HG02759 (cell line): Measurements from ENCODE around the gene STARD10.
A peak's percentile ranks its signal among the peaks of the same experiment; 100 is the strongest.

Source experiments
- ATAC-seq: cut with Tn5 transposase; IDR thresholded peaks from one replicate; pipeline ENCODE4 v1.9.1; 2021; ENCODE audit warnings: mild to moderate bottlenecking, moderate library complexity; ENCODE audit not compliant: unreplicated experiment

The STARD10 gene

DNA sequence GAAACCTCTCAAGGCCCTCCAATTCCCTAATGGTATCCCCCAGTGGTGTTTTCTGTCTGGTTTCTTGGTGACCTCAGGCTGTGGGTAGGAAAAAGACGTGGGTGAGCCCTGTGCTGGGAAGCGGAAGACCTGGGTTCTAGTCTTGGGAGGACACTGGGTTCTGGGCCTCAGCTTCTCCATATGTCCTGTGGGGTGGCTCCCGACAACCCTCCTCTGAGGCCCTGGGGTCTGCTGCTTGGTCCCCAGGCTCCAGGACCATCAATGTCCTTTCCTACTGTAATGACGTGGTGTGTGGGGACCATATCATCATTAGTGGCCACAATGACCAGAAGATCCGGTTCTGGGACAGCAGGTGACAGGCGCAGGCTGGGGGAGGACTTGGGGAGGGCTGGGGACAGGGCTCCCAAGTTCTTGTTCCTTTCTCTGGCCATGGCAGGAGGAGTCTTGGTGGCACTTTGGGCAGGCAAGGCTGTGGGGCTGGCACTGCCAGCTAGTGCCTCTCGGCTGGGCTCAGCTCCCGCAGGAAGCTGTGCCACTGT, 33.2 kb upstream of the STARD10 start:
- no peak for ATAC-seq

DNA sequence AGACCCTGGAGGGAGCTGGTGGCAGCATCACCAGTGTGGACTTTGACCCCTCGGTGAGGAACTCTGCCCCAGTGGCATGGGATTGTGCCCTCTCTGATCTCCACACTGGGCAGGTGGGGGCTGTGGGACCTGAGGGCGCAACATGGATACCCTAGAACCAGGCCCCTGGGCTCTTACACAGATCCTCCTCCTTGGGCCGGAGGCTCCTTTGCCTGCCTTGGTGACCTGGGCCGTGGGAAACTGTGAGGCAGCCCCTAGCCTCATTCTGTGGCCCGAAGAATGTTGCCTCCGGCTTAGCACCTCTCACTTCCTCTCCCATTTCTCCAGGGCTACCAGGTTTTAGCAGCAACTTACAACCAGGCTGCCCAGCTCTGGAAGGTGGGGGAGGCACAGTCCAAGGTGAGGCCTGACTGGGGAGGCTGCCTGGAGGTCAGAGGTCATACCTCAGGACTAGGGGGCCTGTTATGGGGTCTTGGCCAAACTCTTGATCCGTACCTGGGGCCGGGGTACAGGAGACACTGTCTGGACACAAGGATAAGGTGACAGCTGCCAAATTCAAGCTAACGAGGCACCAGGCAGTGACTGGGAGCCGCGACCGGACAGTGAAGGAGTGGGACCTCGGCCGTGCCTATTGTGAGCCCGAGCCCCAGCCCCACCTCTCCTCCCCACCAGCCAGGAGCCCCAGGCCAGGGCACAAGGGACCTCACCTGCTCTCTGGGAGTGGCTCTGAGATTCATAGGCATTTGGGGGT, 32.5 kb upstream of the STARD10 start:
- no peak for ATAC-seq

DNA sequence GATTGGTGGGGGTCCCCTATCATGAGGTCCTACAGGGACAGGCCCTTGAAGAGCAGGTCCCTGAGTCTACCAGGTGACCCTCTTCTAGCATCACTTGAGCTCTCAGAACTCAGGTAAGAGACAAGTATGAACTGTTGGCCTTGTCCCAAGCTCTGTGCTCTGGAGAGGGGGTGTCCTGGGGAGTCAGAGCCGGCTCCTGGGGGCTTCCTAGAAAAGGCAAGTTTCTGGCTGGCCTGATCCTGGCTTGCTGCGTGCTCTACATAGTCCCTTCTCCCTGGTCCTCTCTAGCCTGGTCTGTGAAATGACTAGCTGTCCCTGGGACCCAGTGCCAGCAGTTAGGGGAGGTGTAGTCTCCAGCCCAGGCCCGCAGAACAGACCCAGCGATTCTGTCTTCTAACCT, 31.8 kb upstream of the STARD10 start:
- no peak for ATAC-seq

DNA sequence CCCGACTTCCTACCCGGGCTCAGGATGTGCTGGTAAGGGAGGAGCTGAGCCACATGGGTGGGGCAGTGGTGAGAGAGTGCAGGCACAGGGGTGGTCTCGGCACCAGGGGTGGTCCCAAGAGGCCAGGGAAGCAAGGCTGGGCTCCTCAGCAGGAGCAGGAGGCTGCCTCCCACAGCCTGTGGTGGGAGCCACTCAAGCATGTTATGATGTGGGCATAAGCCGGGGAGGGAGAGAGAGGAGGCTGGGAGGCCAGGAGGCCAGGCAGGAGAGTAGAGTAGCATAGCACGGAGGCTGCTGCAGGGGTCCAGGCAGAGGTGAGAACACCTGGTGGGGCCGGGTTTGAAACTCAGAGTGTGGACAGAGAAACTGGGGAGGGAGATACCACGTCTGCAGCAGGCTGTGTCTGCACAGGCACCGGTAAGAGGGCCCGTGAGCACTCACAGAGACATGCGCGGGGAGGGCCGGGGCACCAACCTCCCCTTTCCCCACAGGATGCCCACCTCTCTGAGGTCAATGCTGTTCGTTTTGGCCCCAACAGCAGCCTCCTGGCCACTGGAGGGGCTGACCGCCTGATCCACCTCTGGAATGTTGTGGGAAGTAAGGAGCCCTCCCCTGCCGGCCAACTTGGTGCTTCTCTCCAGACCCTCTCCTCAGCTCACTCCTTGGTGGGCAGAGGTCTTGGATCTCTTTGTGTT, 31.1 kb upstream of the STARD10 start:
- no peak for ATAC-seq

DNA sequence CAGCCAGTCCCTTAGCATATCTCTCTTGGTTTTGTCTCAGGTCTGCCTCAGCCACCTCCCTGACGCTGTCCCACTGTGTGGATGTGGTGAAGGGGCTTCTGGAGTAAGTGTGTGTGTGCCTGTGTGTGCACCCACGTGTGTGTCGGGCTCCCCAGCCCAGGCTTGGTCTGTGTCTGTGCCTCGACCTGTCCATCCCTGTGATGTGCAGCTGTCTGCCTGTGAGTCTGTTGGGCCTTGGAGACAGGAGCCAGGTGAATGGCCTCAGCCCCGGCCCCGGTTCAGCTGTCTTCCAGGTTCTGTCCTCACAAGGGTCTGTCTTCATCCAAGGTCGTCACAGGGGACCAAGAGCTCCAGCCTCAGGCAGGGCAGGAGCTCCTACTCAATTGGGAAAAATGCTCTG, 30.2 kb upstream of the STARD10 start:
- ATAC-seq = no peak

DNA sequence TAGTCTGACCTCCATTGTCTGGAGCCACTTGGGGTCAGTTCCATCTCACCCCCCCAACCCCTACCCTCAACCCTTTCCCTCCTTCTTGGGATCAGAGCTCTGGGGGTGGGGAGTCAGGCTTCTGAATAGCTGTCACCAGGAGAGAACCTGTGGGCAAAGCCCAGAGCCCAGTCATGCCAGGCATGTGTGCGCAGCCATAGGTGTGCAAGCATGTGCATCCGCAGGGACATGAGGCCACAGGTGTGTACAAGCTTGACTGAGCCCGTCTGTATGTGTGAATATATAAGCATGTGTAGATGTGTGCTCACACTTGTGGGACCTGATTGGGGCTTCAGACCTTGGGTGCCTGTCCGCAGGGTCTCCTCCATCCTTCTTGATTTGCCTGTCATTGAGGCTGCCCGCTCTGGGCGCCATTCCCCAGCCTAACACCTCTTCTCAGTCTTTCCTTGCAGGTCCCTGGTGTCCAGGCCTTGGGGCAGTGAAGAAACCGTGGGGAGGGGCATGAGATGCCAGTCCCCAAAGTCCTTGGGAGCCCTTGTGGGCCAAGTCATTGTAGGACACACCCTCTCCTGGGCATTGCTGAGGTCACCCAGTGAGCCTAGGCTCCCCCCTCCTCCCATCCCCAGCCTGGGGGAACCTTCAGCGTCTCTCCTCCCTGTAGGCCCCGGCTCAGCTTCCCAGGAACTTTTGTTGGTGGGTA, 29.4 kb upstream of the STARD10 start:
- ATAC-seq = no peak

DNA sequence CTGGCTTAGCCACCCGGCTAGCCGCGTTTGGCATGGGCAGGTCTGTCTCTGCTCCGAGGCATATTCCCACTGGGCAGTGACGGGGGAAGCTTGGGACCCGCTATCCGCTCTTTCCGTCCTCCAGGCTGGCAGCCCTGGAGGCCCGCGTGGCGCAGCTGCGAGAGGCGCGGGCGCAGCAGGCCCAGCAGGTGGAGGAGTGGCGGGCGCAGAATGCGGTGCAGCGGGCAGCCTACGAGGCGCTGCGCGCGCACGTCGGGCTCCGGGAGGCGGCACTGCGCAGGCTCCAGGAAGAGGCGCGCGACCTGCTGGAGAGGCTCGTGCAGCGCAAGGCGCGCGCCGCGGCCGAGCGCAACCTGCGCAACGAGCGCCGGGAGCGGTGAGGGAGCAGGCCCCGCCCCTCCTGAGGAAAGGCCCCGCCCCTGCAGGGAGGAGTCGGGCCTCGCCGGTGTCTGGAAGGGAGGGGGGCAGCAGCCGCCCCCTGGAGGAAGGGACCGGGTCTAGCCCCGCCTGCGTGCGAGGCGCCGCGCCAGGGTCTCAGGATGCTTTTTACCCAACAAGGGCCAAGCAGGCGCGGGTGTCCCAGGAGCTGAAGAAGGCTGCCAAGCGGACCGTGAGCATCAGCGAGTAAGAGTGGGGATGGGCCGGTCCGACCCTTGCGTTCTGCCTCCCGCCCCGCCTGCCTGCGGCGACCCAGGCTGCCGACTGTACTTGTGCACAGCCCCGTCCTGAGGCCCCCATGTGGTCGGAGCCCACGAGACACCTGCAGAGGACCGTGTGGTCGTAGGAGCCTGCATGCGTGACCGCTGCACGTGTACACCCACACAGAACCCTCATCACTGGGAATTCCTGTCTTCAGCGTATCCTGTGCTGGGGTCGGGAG, 28.3 kb upstream of the STARD10 start:
- peak; percentile 52 for ATAC-seq

DNA sequence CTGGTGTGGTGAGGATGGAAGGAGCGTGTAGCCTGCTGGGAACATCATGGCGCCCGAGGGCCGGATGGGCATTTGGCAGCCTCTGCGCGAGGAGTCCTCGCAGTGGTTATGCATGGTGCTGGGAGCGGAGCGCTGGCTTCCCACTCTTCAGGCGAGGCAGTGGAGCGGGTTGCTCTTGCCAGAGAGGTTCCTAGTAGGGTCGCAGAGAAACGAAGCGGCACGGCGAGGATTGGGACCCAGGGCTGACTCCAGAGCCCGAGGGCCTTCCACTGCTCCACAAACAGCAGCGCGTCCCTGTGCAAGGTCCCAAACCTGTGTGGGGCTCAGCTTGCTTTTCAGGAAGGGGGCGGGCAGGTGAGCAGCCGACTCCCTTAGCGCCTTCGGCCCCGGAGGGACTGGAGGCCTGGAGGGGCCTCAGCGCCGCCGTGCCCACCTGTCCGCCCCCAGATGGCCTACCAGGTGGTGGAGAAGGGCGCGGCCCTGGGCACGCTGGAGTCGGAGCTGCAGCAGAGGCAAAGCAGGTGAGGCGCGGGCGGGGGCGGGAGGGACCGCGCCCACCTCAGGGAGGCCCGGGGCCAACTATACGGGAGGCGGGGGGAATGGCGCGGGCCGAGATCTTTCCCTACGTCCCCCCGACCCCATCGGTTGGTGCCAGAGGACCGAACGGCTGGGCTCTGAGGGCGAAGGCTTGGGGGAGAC, 27.5 kb upstream of the STARD10 start:
- ATAC-seq = no peak

DNA sequence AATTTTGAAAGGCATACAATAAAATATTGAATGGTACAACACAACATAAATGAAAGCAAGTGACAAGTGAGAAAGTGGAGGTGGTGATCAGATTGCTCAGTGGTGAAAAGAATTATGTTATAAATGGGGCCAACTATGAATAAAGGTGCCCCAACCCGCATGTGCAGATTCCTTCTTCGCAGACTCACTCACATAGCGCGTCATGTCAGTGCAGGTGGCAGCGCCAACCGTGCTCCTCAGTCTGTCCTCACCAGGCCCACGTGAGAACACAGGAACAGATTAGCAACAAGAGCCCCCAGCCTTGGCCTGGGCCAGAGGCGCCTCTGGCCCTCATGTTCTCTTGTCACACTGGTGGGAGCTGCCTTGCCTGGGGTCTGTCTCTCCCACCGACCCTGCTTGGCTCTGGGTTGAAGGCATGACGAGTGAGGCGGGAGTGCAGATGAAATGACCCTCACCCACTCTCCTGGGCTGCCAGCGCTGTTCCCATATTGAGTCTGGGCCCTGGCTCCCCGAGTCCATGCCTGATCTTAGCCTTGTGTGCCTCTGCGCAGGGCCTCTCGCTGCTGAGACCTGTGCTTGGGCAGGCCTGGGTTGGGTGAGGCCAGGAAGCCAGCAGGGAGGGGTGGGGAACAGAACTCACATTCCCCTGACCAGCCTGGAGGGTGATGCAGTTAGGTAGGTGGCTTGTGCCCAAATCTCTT, 26.7 kb upstream of the STARD10 start:
- no peak for ATAC-seq

DNA sequence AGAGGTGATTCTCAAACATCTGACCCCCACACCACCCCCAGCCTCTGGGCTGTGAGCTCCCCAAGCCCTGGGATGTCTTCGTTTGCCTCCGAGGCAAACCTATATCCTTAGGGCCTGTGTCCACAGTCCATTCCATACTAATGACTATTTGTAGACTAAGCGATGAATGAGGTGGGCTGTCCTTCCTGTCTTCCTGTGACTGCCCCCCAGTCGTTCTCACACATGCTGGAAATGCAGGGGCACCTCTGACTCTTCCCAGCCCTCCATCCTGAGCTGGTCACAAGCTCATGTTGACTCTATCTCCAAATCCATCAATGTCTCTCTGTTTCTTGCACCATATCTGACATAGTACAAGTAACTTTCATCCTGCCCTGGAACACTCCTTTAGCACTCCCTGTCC, 25.1 kb upstream of the STARD10 start:
- no peak for ATAC-seq

DNA sequence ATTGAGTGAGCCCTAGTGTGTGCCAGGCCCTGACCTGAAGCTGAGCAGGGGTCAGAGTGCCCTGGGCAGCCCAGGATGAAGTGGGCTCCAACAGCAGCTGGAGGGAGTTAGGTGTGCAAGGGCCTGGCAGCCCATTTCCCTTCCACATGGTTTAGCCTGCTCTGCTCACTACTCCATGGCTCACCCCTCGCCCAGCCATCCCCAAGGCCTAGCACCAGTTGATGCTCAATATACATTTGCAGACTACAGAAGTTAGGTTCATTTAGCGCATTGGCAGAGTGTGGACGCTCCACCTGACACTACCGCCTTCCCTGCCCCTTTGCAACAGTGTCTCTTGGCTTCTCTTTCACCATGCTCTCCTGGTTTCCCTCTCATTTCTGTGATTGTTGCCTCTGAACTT, 24.1 kb upstream of the STARD10 start:
- ATAC-seq = no peak

DNA sequence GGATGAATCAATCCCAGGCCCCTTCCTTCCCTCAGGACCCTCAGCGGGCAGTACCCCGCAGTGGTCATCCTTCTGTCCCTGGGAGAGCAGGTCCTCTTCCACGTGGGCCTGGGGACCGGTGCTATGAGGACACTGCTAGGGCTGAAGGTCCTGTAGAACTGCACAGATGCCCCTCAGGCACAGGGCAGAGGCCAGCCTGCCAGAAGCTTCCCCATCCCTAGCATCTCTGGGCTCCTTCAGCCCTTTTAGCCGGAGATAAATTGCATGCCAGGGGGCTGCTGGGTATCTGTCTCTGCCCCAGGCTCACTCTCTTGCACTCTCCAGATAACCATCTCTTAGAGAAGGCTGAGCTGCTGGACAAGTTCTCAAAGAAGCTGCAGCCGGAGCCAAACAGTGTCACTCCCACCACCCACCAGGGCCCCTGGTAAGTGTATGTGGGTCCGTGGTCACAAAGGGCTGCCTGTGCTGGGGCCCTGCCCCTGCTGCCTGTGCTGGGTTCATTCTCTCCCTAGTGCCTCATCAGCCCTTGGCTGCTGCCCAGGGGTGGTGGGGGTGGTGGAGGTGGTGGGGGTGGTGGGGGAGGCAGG, 22.6 kb upstream of the STARD10 start:
- no peak for ATAC-seq

DNA sequence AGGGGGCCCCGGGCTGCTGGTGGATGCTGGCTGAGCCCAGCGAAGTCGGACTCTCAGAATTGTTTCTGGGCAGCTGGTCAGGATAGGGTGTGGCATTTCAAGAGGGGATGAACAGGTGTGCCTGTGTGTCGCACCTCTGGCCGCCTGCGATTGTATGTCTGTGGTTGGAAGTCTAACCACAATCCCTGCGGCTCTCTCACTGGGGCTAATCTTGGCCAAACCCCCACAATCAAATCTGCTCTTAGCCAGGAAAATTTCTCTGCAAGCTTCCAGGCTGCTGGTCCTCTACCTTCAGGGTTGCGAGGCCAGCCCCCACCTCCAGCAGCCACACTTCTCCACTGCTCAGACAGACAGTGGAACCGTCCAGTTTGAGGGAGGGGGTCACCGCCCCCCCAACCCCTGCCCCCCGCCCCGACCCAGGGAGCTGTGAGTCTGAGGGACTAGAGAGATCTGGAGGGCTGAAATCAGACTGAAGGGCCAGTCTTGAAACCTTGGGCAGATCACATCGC, 21.3 kb upstream of the STARD10 start:
- peak; percentile 0 for ATAC-seq

DNA sequence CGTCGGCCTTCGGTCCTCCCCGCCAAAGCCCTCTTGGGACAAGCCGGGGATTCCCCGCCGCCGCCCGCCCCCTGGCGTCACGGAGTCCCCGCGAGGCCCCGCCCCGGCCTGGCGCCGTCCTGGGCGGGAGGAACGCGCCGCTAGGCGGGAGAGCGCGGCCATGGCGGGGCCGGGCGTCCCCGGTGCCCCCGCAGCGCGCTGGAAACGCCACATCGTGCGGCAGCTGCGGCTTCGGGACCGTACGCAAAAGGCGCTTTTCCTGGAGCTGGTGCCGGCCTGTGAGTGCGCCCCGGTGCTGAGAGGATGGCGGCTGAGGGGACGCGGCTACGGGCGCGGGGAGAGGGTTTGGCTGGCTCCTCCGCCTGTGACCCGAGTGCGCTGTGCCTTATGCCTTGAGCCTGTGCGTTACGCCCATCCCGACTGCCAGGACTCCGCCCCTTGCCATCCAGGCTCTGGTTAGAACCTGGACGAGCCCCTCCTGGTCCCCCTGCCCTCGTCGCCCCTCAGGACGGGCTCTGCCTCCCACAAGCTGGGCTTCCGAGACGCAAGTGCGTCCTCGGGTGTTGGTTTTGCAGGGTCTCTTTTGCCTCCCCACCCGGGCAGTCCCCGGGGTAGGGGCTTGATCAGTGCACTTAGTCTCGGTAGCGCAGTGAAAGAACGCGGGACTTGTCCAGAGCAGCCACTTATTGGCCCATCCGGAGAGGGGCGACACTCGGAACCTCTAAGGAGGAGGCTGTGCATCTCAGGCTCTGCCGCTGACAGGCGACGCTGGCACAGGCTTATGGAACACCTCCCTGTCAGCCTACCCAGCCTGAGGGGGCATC, 20.7 kb upstream of the STARD10 start, which contains the start of gene ATG16L2:
Gene ATG16L2 (plus strand): TSS at position 126 of the 824 bp plus-strand sequence. CDS start 35 bp downstream, at position 161.
- peak; percentile 70 for ATAC-seq

DNA sequence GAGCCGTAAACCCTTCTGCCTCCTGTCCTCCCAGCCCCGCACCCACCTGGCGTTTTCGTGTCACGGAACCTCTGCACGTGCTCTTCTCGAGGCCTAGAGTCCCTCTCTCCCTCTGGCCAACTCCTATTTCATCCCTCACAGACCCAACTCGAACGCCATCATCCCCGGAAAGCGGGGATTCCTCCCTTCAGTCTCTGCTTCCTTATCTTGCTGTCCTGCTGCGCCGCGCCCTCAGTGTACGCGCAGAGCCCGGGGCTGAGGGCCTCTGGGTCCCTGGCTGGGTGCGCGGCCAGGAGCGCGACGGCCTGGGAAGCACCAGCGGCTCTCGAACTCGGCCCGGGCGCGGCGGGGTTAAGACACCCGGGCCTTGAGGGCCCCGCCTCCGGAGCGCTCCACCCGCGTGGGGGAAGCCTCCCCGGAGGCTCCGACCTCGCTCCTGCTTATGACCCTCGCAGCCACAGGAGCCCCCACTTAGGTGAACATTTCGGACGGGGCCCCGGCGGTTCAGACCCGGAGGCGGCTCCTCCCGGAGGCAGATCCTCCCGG, 20.0 kb upstream of the STARD10 start:
- ATAC-seq = peak; percentile 56

DNA sequence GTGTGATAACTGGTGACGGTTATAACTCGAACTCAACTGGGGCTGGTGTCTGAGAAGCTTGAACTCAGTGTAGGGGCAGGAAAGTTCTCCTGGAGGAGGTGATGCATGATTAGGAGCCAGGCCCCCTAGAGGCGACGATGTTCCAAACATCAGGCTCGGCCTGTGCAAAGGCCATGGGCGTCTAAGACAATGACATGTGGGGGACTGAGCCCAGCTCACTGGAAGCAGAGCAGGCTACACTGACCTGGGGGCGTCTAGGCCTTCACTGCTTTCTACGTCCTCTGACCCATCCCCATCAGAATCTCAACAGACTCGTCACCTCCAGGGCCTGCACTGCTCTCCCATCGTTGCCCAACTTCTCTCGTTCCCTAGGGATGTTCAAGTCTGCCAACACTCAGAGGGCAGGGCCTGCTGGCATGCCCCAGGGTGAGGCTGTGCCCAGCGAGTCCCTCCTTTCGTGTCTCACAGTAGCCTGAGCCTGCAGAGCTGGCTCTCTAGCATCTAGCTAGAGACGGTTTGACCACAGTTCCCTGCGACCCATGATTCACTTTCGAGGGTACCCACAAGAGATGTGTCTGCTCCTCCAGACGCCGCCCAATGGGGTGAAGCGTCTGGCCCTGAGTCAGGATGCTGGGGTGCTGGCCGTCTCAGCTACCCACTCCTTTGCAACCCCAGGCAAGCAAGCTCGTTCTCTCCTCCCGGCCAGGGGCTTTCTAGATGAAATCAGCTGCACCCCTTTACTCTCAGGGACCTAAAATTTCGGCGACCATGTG, 19.3 kb upstream of the STARD10 start:
- ATAC-seq = peak; percentile 32

DNA sequence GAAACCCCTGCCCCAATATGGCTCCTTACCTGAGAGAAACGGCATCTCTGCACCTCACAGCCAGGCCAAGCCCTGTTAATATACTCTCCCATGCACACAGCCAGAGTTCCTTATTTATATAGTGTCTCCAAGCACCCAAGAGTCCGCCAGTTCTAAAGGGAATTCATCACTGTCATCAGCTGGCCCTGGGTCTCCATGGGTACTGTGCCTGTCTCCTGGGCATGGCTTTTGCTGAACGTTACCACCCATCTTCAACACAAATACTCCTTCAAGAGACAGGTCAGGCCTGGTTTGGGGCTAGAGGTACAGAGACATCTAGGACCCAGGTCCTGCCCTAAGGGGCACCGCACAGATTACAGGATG, 18.7 kb upstream of the STARD10 start:
- no peak for ATAC-seq
